ENCODE results near the gene CRELD2. TPM values are rescaled to one million over a fixed set of nuclear protein-coding genes. Genes with fewer than 3 reads are reported as not detected.

CRELD2 gene, protein sequence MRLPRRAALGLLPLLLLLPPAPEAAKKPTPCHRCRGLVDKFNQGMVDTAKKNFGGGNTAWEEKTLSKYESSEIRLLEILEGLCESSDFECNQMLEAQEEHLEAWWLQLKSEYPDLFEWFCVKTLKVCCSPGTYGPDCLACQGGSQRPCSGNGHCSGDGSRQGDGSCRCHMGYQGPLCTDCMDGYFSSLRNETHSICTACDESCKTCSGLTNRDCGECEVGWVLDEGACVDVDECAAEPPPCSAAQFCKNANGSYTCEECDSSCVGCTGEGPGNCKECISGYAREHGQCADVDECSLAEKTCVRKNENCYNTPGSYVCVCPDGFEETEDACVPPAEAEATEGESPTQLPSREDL
- total RNA-seq (ENCODE audit: unreplicated experiment): 24.9 TPM
- long read RNA-seq, transcript CRELD2-201 (10 exons, 1,357 nt): major isoform, 23 of 31 reads
- long read RNA-seq, partial matches to known transcripts: 4 of 31 reads
- long read RNA-seq, other reads (novel, unspliced or antisense): 3 of 31 reads

GRCh38 chr22:49917974-49918910, at the start of gene CRELD2, which contains the start of gene ALG12:
TSS of gene CRELD2 (plus strand) at chr22:49918634. CDS start at chr22:49918770, 136 bp downstream.
TSS of gene ALG12 (minus strand) at chr22:49918438. CDS start at chr22:49913765, 4,673 bp downstream.
- H3K4me1 Mint-ChIP-seq (ENCODE audit: low read depth, unreplicated experiment): peaks cover 4% of the 10 kb centered on the region
- H3K9me3 Mint-ChIP-seq (ENCODE audit: unreplicated experiment): peaks cover 7% of the 10 kb centered on the region
- peaks cover 5% of the 10 kb centered on the region for H3K27me3 Mint-ChIP-seq (ENCODE audit: unreplicated experiment)
- DNase-seq: peak; percentile 99
- no peaks in the 10 kb centered on the region for H3K36me3 Mint-ChIP-seq (ENCODE audit: unreplicated experiment)
- H3K4me3 Mint-ChIP-seq (ENCODE audit: unreplicated experiment): peak within 1 kb of the TSS; percentile 90
- peak within 1 kb of the TSS; percentile 64 for H3K27ac Mint-ChIP-seq (ENCODE audit: unreplicated experiment)
- TF ChIP-seq, protein P1, sequence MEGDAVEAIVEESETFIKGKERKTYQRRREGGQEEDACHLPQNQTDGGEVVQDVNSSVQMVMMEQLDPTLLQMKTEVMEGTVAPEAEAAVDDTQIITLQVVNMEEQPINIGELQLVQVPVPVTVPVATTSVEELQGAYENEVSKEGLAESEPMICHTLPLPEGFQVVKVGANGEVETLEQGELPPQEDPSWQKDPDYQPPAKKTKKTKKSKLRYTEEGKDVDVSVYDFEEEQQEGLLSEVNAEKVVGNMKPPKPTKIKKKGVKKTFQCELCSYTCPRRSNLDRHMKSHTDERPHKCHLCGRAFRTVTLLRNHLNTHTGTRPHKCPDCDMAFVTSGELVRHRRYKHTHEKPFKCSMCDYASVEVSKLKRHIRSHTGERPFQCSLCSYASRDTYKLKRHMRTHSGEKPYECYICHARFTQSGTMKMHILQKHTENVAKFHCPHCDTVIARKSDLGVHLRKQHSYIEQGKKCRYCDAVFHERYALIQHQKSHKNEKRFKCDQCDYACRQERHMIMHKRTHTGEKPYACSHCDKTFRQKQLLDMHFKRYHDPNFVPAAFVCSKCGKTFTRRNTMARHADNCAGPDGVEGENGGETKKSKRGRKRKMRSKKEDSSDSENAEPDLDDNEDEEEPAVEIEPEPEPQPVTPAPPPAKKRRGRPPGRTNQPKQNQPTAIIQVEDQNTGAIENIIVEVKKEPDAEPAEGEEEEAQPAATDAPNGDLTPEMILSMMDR (IDR thresholded peaks at IDR 0.05; ENCODE audit: partially characterized antibody, unreplicated experiment): no peak

DNA sequence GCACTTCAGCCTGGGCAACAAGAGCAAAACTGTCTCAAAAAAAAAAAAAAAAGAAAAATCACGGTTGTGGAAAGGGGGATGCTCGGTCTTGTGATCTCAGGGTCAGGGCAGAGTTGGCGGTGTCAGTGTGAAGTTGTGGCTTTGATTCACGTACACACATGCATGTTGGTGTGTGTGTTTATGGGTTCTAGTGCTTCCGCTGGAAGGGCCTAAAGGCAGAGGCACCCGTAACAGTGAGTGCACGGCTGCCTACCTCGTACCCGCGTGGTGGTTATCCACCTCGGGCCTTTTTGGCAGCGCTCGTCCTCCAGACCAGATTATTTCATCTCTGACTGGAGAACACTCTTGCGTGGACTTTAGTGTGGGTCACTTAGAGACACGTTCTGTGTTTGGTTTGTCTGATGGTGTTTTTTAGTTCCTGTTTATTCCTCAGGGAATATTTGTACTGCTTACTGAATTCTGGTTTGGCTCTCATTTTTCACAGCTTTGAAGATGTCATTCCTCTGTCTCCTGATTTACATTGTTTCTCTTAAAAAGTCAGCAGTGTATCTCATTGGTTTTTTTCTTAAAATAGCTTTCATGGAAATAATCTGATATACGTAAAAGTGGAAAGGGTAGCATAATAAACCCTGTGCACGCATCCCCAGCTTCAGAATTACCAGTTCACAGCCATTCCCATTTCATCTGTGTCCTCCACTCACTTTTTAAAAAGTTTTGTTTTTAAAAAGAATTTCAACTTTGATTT, 49.2 kb upstream of the CRELD2 start:
- Mint-ChIP-seq H3K4me1 (ENCODE audit: low read depth, unreplicated experiment) (peaks cover 5% of the 10 kb centered on the region), H3K27me3 (ENCODE audit: unreplicated experiment) (peaks cover 5% of the 10 kb centered on the region), H3K9me3 (ENCODE audit: unreplicated experiment) (peaks cover 23% of the 10 kb centered on the region), H3K27ac (ENCODE audit: unreplicated experiment) (no peak overlapping the region), H3K4me3 (ENCODE audit: unreplicated experiment) (no peak overlapping the region), H3K36me3 (ENCODE audit: unreplicated experiment) (peaks cover 52% of the 10 kb centered on the region)
- TF ChIP-seq, protein P1 (IDR thresholded peaks at IDR 0.05; ENCODE audit: partially characterized antibody, unreplicated experiment): no peak
- DNase-seq: no peak

GRCh38 chr22:49869845-49870712, 48.4 kb upstream of the CRELD2 start:
- Mint-ChIP-seq H3K27me3 (ENCODE audit: unreplicated experiment) (peaks cover 7% of the 10 kb centered on the region), H3K4me1 (ENCODE audit: low read depth, unreplicated experiment) (peaks cover 5% of the 10 kb centered on the region), H3K4me3 (ENCODE audit: unreplicated experiment) (no peak overlapping the region), H3K36me3 (ENCODE audit: unreplicated experiment) (peaks cover 52% of the 10 kb centered on the region), H3K9me3 (ENCODE audit: unreplicated experiment) (peaks cover 23% of the 10 kb centered on the region), H3K27ac (ENCODE audit: unreplicated experiment) (peak overlapping the region; percentile 6)
- DNase-seq: no peak
- TF ChIP-seq, protein P1 (IDR thresholded peaks at IDR 0.05; ENCODE audit: partially characterized antibody, unreplicated experiment): no peak

DNA sequence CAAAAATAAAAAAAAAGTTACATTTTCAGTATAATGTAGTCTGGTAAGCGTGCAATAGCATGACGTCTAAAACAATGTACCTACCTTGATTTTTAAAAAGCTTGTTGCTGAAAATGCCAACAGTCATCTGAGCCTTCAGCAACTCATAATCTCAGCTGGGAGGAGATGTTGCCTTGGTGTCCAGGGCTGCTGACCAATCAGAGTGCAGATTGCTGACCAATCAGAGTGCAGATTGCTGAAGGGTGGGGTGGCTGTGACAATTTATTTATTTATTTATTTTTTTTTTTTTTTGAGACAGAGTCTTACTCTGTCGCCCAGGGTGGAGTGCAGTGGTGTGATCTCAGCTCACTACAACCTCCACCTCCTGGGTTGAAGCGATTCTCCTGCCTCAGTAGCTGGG, 47.0 kb upstream of the CRELD2 start:
- Mint-ChIP-seq H3K27me3 (ENCODE audit: unreplicated experiment) (peaks cover 7% of the 10 kb centered on the region), H3K9me3 (ENCODE audit: unreplicated experiment) (peaks cover 16% of the 10 kb centered on the region), H3K36me3 (ENCODE audit: unreplicated experiment) (peaks cover 45% of the 10 kb centered on the region), H3K4me3 (ENCODE audit: unreplicated experiment) (no peak overlapping the region), H3K4me1 (ENCODE audit: low read depth, unreplicated experiment) (peaks cover 5% of the 10 kb centered on the region), H3K27ac (ENCODE audit: unreplicated experiment) (no peak overlapping the region)
- TF ChIP-seq, protein P1 (IDR thresholded peaks at IDR 0.05; ENCODE audit: partially characterized antibody, unreplicated experiment): no peak
- DNase-seq: no peak
